A204.1 (cell line): ENCODE results near the gene CCDC14.
"Not testable (repeated sequence)": the region's sequence is repeated elsewhere in the genome, so short reads cannot be mapped to it uniquely, and the experiment has no call there.

Experiments used
- FAIRE-seq: peaks from 2 replicates; lab custom pipeline; 2012; peaks lifted over from hg19 to GRCh38; lab: Jason Lieb, UNC

CCDC14 gene

DNA sequence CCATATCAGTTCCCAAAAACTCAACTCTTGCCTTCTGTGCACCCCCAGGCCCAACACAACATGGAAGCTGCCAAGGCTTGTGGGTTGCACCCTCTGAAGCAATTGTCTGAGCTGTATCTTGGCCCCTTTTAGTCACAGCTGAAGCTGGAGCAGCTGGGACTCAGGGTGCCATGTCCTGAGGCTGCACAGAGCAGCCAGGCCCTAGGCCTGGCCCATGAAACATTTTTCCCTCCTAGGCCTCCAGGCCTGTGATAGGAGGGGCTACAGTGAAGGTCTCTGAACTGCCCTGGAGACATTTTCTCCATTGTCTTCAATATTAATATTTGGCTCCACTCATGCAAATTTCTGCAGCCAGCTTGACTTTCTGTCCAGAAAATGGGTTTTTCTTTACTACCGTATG, 68.8 kb downstream of the CCDC14 start:
- no peak for FAIRE-seq

DNA sequence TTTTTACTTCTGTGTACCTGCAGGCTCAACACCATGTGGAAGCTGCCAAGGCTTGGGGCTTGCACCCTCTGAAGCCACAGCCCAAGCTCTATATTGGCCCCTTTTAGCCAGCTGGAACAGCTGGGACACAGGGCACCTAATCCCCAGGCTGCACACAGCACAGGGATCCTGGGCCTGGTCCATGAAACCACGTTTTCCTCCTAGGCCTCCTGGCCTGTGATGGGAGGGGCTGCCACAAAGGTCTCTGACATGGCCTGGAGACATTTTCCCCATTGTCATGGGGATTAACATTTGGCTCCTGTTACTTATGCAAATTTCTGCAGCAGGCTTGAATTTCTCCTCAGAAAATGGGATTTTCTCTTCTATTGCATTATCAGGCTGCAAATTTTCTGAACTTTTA, 70.0 kb downstream of the CCDC14 start:
- FAIRE-seq = not testable (repeated sequence)

DNA sequence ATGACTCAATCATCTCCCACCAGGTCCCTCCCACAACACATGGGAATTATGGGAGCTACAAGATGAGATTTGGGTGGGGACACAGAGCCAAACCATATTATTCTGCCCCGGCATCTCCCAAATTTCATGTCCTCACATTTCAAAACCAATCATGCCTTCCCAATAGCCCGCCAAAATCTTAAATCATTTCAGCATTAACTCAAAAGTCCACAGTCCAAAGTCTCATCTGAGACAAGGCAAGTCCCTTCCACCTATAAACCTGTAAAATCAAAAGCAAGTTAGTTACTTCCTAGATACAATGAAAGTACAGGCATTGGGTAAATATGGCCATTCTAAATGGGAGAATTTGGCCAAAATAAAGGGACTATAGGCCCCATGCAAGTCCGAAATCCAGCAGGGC, 70.9 kb downstream of the CCDC14 start:
- not testable (repeated sequence) for FAIRE-seq

DNA sequence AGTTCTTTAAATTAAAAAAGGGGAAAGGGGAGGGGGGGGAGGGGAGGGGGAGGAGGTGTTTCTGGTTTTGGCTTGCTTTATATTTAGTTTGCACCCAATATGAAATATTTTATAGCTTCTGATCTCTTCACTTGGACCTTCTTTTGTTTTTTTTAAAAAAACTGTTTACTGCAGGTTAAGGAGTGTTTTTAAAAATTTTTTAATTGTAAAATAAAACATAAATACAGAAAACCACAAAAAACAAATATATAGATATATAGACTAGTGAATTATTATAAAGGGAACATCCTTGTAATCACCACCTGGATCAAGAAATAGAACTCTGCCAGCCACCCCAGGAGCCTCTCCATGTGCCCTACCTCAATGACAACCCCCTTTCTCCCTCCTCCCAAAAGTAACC, 76.0 kb downstream of the CCDC14 start:
- FAIRE-seq = no peak

DNA sequence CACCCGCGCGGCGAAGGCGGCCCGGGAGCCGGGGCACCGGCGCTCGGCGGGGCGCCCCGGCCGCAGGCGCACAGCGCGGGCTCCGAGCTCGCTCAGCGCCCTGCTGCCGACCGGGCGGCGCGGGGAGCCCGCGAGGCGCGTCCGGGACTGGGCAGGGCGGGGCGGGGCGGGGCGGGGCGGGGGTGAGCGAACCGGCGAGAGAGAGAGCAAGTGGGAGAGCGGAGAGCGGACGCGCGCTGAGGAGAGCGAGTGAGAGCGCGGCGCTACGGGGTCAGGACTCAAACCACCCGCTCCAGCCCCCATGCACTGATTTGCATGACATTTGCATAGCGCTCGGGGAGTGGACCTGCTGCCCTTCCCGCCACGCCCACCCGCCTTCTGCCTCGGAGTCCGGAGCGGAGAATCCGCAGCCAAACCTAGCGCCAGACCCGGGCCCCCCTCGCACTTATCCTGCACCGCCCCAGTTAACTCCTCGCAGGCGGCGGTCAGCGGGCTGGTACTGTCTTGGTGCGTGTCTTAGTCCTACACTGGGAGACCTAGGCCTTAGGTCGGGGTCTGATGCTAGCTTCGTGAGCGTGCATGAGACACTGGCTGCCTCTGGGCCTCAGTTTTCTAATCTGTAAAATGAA, 76.7 kb downstream of the CCDC14 start, which contains the start of gene MYLK:
TSS of gene MYLK (minus strand) at position 130 of the 629 bp plus-strand sequence. CDS start 90,491 bp downstream, outside the sequence.
- FAIRE-seq = no peak

DNA sequence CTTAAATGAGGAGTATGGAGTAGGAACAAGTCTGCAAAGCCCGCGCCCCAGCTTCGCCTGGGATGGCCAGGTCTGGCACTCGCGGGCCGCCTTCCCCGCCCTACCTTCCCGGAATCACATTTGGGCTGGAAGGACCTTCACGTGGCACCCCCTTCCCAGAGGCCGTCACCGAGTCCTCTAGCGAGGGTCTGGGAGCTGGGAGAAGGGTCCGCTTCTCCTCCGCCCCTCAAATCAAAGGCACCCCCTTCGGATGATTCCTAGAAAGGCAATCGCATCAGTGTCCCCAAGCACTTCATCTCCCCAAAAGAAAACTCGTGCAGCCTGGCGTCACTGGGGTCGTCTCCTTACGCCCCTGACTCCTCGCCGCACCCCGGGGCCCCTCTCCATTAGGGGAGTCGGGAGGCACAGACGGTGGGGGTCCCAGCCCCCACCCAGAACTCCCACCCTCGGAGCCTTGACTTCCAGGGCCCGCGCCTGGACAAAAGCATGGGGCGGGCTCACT, 77.3 kb downstream of the CCDC14 start:
- no peak for FAIRE-seq

DNA sequence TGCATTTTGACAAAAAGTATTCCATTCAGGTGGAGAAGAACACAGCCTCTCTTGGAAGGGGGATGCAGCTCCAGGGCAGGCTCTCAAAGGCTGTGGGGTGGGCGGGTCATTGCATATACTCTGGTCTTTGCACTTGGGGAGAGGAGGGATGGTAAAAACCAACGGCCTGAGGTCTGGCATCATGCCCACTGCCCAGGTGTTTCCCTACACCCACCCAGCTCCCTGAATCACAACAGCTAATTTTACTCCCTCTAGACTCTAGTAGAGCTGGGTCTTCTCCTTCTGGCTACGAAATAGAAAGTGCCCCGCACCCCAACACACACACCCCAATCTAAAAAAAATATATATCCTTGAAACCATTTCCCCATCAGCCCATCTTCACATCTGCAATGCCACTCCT, 77.9 kb downstream of the CCDC14 start:
- FAIRE-seq = no peak

DNA sequence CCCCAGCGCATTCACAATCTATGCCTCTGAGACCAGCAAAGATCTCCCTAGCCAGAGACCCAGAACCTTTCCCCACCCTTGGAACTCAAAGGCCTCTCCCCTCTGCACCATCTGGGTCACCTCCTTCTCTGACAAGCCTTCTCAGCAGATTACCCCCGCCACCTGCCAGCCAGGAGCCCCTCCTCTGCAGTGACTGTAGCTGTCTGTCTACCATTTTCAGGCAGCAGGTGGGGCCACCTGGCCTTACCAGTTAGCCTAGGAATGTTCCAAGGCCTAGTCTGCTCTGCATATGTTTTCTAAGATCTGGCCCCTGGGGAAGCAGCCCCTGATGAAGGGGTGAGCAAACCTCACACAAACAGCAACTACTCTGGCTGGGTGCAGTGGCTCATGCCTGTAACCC, 79.3 kb downstream of the CCDC14 start:
- FAIRE-seq = no peak

DNA sequence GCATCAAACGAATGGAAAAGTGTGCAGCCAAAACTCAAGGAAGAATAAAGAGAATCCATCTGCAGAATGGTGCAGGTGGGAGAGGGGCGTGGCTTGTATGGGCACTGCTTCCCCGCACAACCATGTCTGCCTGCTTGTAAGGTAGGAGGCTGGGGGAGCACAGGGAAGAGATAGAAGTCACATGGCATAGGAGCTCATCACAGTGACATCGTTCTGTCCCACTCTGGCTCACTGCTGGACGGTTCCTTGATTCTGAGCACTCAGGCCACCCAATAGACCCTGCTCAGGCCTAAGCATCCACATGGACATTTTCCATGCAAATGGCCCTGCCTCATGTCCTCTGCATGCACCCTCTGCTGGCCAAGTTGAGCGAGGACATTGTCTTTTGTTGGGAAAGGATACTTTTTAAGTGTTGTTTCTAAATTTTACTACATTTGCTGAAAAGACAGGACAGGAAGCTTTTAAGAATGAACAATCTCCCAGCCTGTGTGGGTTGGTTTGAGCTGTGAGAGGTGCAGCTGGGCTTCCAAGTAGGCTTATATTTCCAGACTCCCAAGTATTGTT, 79.9 kb downstream of the CCDC14 start:
- no peak for FAIRE-seq

DNA sequence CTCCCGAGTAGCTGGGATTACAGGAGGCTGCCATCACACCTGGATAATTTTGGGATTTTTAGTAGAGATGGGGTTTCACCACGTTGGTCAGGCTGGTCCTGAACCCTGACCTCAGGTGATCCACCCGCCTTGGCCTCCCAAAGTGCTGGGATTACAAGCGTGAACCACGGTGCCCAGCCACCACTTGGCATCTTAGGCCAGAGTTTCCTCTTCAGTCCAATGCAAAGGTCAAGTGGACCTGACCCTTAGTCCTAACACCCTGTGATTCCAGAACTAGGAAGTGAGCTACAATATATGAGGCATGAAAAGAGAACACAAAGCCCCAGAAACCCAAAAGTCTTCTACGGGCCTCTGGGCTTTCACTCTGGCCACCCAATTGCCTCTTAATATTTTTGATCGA, 82.2 kb downstream of the CCDC14 start:
- FAIRE-seq = no peak

DNA sequence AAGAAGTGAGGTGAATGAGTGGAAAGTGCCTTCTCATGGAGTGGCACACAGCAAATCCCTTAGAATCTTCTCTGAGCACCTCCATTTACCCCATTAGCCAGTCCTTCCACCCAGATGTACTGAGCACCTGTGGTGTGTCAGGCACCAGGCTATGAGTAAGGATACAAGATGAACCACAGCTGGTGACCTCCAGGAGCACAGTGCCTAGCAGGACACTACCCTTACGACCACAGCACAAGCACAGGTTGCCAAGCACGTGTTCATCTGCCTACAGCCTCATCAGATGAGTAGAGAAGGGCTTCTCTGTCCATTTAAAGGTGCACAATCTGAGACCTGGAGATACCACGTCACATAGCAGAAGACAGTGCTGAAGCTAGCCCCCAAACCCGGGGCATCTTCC, 83.1 kb downstream of the CCDC14 start:
- no peak for FAIRE-seq

DNA sequence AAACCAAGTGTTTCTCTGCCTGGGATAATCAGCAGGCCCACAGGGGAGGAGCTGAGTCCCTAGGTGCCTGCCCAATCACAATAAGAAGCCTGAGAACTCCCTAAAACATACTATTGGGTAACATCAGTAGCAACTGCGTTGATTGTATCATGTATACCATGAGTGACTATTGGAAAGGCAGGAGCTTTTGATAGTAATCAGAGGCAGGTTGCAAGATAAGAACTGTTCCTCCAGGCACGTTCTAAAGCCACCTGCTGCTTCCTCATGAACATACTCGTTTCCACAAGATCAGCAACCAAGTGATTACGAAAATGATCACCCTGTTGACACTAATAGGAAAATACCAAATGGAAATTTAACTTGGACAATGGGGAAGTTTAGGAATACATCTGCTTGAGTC, 83.6 kb downstream of the CCDC14 start:
- FAIRE-seq = no peak

DNA sequence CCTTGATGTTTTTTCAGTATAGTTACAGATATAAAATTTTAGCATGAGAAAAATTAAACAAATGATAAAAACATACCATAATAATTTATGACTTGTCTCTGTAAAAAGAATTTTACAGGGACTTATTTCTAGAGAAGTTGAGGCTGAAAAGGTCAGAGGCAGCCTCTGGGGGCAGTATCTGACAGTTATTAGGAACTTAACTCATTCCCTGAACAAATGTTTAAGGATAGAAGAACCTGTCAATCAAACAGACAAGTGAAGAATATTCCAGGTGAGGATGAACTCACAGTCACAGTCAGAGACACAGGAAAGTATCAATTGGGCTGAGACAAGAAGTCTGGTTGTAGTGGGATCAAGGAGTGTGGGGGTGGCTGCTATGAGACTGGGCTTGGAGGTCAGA, 84.2 kb downstream of the CCDC14 start:
- FAIRE-seq = no peak

DNA sequence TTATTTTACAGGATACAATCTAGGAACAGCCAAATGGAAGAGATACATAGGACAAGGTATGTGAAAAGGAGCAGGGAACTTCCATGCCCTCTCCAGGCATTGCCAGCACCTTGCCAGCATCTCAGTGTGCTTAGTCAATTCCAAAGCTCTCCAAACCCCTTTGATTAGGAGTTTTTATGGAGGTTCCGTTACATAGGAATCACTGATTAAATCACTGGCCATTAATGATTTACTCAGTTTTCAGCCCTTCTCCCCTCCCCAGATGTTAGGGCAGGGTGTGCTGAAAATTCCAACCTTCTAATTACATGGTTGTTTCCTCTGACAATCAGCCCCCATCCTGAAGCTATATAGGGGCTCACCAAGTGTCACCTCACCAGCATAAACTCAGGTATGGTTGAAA, 88.4 kb downstream of the CCDC14 start:
- no peak for FAIRE-seq

DNA sequence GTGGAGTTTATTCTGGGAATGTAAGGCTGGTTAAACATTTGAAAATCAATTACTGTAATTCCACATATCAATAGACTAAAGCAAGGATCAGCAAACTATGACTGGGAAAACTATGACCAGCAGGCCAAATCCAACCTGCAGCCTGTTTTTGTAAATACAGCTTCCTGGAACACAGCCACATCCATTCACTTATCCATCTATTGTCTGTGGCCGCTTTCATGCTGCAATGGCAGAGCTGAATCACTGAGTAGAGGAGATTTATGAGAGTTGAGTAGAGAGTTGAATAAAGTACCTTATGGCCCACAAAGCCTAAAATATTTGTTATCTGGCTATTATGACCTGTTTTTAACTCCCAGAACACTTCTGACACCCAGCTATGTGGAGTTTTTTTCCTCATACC, 89.1 kb downstream of the CCDC14 start:
- no peak for FAIRE-seq

DNA sequence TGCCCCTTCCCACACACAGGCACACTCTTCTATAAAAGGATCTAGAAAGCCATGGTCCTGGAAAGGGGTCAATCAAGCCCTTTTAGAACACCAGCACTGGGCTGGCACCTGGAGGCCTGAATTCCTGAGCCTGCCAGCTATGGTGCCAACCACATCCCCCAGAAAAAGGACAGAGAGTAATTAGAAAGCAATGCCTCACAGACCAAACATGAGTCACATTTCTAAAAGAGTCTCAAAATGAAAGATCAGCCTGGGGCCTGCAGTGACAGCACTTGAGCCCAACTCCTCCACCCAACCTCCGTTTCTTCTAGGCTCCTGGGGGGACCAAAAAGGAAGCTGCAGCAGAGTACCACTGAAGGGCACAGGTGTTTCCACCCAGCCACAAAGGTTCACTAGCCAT, 91.0 kb downstream of the CCDC14 start:
- no peak for FAIRE-seq

DNA sequence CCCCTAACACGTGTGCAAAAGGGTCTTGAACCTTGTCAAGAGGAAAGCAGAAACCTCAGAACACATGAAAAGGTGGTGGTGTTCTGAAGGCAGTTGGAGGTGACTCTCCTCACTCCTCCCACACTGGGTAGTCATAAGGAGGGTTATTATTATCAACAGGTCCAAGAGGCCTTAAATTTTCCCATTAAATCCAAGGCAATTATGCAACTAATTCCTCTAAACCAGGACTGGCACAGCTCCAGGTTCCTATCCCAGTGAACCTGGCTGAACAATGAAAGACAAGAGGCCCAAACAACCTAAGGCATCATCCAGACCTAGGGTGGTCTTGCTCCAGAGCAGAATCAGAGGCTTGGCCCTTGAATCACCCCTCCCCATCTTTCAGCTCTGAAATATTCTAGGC, 91.9 kb downstream of the CCDC14 start:
- no peak for FAIRE-seq

DNA sequence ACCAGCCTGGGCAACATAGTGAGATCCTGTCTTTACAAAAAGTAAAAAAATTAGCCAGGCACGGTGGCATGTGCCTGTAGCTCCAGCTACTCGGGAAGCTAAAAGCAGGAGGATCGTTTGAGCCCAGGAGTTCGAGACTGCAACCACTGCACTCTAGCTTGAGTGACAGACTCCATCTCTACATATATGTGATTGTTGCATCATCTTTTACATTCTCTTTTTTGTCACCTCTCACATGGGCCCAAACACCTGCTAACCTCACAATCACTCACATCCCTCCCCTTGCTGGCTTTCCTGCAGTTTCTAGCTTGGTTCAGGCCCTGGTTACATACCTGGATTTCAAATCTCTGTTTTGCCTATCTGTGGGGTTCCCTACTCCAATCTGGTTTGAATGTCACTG, 96.3 kb downstream of the CCDC14 start:
- no peak for FAIRE-seq
